DMS53 treated with DMSO at 0.1 percent for 48 hours (cell line): ENCODE results near the gene KDM4F.

Experiments used
- DNase-seq: peaks from one replicate; lab custom pipeline; 2025; ENCODE audit not compliant: unreplicated experiment; lab: John Stamatoyannopoulos, UW

The KDM4F gene

GRCh38 chr11:95059046-95059445 lies 9.8 kb downstream of the KDM4F start:
- no peak for DNase-seq

- DNase-seq = no peak
These were observed 16.1 kb downstream of the KDM4F start for GRCh38 chr11:95065336-95065735.

- DNase-seq = peak; percentile 72
These were observed 17.5 kb downstream of the KDM4F start, which contains the start of gene SRSF8 for GRCh38 chr11:95066716-95067038. Gene SRSF8, plus strand, starts transcription at chr11:95066919. Its CDS starts 308 bp downstream, at chr11:95067227.

- peak; percentile 72 for DNase-seq
These were observed 18.0 kb downstream of the KDM4F start for GRCh38 chr11:95067039-95067840.

- no peak for DNase-seq
These were observed 18.6 kb downstream of the KDM4F start for GRCh38 chr11:95067841-95068219.

GRCh38 chr11:95068549-95068948 lies 19.3 kb downstream of the KDM4F start:
- peak; percentile 97 for DNase-seq

GRCh38 chr11:95070471-95070870 lies 21.2 kb downstream of the KDM4F start:
- DNase-seq = no peak

GRCh38 chr11:95072948-95073347 lies 23.7 kb downstream of the KDM4F start:
- DNase-seq = no peak

GRCh38 chr11:95074792-95075563 lies 25.8 kb downstream of the KDM4F start:
- no peak for DNase-seq

GRCh38 chr11:95076416-95076815 lies 27.2 kb downstream of the KDM4F start:
- peak; percentile 75 for DNase-seq

- DNase-seq = no peak
These were observed 27.8 kb downstream of the KDM4F start for GRCh38 chr11:95076981-95077380.

- DNase-seq = no peak
These were observed 29.3 kb downstream of the KDM4F start for GRCh38 chr11:95078526-95078925.

GRCh38 chr11:95081010-95081409 lies 31.8 kb downstream of the KDM4F start:
- DNase-seq = no peak

- DNase-seq = no peak
These were observed 32.2 kb downstream of the KDM4F start for GRCh38 chr11:95081412-95081811.

- no peak for DNase-seq
These were observed 33.4 kb downstream of the KDM4F start for GRCh38 chr11:95082576-95083001.

- no peak for DNase-seq
These were observed 35.3 kb downstream of the KDM4F start for GRCh38 chr11:95084509-95084908.

- no peak for DNase-seq
These were observed 36.0 kb downstream of the KDM4F start for GRCh38 chr11:95085117-95085816.

- no peak for DNase-seq
These were observed 36.9 kb downstream of the KDM4F start for GRCh38 chr11:95086151-95086550.

- DNase-seq = no peak
These were observed 37.8 kb downstream of the KDM4F start for GRCh38 chr11:95086836-95087570.

GRCh38 chr11:95088946-95089619 lies 39.9 kb downstream of the KDM4F start:
- DNase-seq = no peak
